ENCODE results near the gene CHRNA4. TPM values are rescaled to one million over a fixed set of nuclear protein-coding genes. Genes with fewer than 3 reads are reported as not detected.

Gene CHRNA4
- polyA plus RNA-seq, 1 of the 3 experiments (the other 2 are of a cell fraction), result not detected

DNA sequence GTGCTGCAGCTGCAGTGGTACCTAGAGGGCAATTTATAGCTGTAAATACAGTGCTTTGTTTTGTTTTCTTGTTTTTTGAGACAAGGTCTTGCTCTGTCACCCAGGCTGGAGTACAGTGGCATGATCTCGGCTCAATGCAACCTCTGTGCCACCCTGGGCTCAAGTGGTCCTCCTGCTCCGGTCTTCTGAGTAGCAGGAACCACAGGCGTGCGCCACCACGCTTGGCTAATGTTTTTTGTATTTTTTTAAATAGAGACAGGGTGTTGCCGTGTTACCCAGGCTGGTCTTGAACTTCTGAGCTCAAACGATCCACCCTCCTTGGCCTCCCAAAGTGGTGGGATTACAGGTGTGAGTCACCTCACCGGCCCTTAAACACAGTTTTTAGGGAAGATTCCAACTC, 26.8 kb downstream of the CHRNA4 start:
- Histone ChIP-seq H3K4me3 (ENCODE audit: low read depth in 2 of 2, low read length in 1 of 2) (no peak overlapping the region), H3K27ac (ENCODE audit: low read depth in 2 of 2, low read length in 1 of 2) (no peak overlapping the region), H3K4me2 (no peak overlapping the region), H2AFZ (ENCODE audit: low read depth) (no peak overlapping the region), H3K9me3 (no peaks in the 10 kb centered on the region), H3K4me1 (ENCODE audit: control insufficient read depth in 1 of 2, insufficient read depth in 2 of 2, low read depth in 1 of 2, low read length in 1 of 2) (peaks cover 0 to 3% of the 10 kb centered on the region in 2 experiments; a peak in 1 of 4 replicates), H3F3A (replicated peaks; ENCODE audit: insufficient read depth) (no peaks in the 10 kb centered on the region), H3K9me2 (no peaks in the 10 kb centered on the region), H3K9ac (no peak overlapping the region), H3K36me3 (replicated peaks in 1 of 2; ENCODE audit: control insufficient read depth in 1 of 2, insufficient read depth in 2 of 2, low read length in 1 of 2) (no peaks in the 10 kb centered on the region), H3K79me2 (ENCODE audit: insufficient read depth) (no peaks in the 10 kb centered on the region), H3K27me3 (ENCODE audit: insufficient read depth) (no peaks in the 10 kb centered on the region), H4K20me1 (ENCODE audit: insufficient read depth) (no peaks in the 10 kb centered on the region)
- 65% methylated on average over 8 of the region's 8 CpGs for WGBS (ENCODE audit: low lambda C conversion rate)
- DNase-seq, result no peak
- ChIA-PET POLR2A (no interaction called here), CTCF (interaction anchor here (1.0 to 4.9 kb wide), 4 partner anchors 25 to 152 kb away, joined by 3 to 29 read pairs (median 12); no protein-coding TSS in a partner anchor)
- no peak for TF ChIP-seq YY1 (IDR thresholded peaks at IDR 0.05; ENCODE audit: low read depth)
- no peak for TF ChIP-seq TAF1 (IDR thresholded peaks at IDR 0.05; ENCODE audit: borderline replicate concordance, low read depth, low read length)
- TF ChIP-seq FOXJ3 (CRISPR knock-in tag; IDR thresholded peaks at IDR 0.05), result no peak
- TF ChIP-seq SIN3A (IDR thresholded peaks at IDR 0.05; ENCODE audit: borderline replicate concordance, low read depth, low read length), result no peak
- TF ChIP-seq, protein P1, sequence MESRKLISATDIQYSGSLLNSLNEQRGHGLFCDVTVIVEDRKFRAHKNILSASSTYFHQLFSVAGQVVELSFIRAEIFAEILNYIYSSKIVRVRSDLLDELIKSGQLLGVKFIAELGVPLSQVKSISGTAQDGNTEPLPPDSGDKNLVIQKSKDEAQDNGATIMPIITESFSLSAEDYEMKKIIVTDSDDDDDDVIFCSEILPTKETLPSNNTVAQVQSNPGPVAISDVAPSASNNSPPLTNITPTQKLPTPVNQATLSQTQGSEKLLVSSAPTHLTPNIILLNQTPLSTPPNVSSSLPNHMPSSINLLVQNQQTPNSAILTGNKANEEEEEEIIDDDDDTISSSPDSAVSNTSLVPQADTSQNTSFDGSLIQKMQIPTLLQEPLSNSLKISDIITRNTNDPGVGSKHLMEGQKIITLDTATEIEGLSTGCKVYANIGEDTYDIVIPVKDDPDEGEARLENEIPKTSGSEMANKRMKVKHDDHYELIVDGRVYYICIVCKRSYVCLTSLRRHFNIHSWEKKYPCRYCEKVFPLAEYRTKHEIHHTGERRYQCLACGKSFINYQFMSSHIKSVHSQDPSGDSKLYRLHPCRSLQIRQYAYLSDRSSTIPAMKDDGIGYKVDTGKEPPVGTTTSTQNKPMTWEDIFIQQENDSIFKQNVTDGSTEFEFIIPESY (IDR thresholded peaks at IDR 0.05; ENCODE audit: borderline replicate concordance, low read depth), result no peak
- TF ChIP-seq CHD2 (IDR thresholded peaks at IDR 0.05; ENCODE audit: low read length, partially characterized antibody), result no peak
- TF ChIP-seq SMC3 (IDR thresholded peaks at IDR 0.05; ENCODE audit: low read depth, low read length), result no peak
- no peak for TF ChIP-seq FOXM1 (IDR thresholded peaks at IDR 0.05; ENCODE audit: low read depth)
- TF ChIP-seq MEF2A (IDR thresholded peaks at IDR 0.05; ENCODE audit: borderline replicate concordance, low read depth), result no peak
- TF ChIP-seq NFIC (IDR thresholded peaks at IDR 0.05; ENCODE audit: borderline replicate concordance), result no peak
- no peak for TF ChIP-seq JUND (IDR thresholded peaks at IDR 0.05)
- TF ChIP-seq RCOR1 (IDR thresholded peaks at IDR 0.05; ENCODE audit: low read length), result no peak
- TF ChIP-seq MXI1 (IDR thresholded peaks at IDR 0.05; ENCODE audit: low read depth, low read length), result no peak
- no peak for TF ChIP-seq RXRA (IDR thresholded peaks at IDR 0.05; ENCODE audit: borderline replicate concordance, low read depth)

GRCh38 chr20:63333241-63333836, 27.8 kb downstream of the CHRNA4 start:
- H3F3A ChIP-seq (replicated peaks; ENCODE audit: insufficient read depth), result no peaks in the 10 kb centered on the region
- peaks cover 0 to 3% of the 10 kb centered on the region in 2 experiments; a peak in 1 of 4 replicates for H3K4me1 ChIP-seq (ENCODE audit: control insufficient read depth in 1 of 2, insufficient read depth in 2 of 2, low read depth in 1 of 2, low read length in 1 of 2)
- no peak overlapping the region for H3K4me3 ChIP-seq (ENCODE audit: low read depth in 2 of 2, low read length in 1 of 2)
- H3K27me3 ChIP-seq (ENCODE audit: insufficient read depth), result no peaks in the 10 kb centered on the region
- no peaks in the 10 kb centered on the region for H3K36me3 ChIP-seq (replicated peaks in 1 of 2; ENCODE audit: control insufficient read depth in 1 of 2, insufficient read depth in 2 of 2, low read length in 1 of 2)
- no peak for DNase-seq
- POLR2A ChIA-PET, result no interaction called here
- WGBS (ENCODE audit: low lambda C conversion rate), result 72% methylated on average over 14 of the region's 19 CpGs
- no peak overlapping the region for H2AFZ ChIP-seq (ENCODE audit: low read depth)
- no peak overlapping the region for H3K9ac ChIP-seq
- no peaks in the 10 kb centered on the region for H4K20me1 ChIP-seq (ENCODE audit: insufficient read depth)
- H3K9me3 ChIP-seq, result no peaks in the 10 kb centered on the region
- H3K27ac ChIP-seq (ENCODE audit: low read depth in 2 of 2, low read length in 1 of 2), result no peak overlapping the region
- no peaks in the 10 kb centered on the region for H3K9me2 ChIP-seq
- TF ChIP-seq FOXM1 (IDR thresholded peaks at IDR 0.05; ENCODE audit: low read depth) (no peak), FOXJ3 (CRISPR knock-in tag; IDR thresholded peaks at IDR 0.05) (no peak), RCOR1 (IDR thresholded peaks at IDR 0.05; ENCODE audit: low read length) (no peak)
- TF ChIP-seq, protein P2, sequence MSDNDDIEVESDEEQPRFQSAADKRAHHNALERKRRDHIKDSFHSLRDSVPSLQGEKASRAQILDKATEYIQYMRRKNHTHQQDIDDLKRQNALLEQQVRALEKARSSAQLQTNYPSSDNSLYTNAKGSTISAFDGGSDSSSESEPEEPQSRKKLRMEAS (IDR thresholded peaks at IDR 0.05; ENCODE audit: low read depth), result no peak
- TF ChIP-seq, protein P1 (IDR thresholded peaks at IDR 0.05; ENCODE audit: borderline replicate concordance, low read depth), result no peak
- H3K4me2 ChIP-seq, result no peak overlapping the region
- no peaks in the 10 kb centered on the region for H3K79me2 ChIP-seq (ENCODE audit: insufficient read depth)
- CTCF ChIA-PET, result interaction anchor here (1.0 to 4.9 kb wide), 4 partner anchors 24 to 151 kb away, joined by 3 to 29 read pairs (median 12); no protein-coding TSS in a partner anchor

Data from SK-N-SH (cell line).